Fibroblast of mammary gland (primary cell): ENCODE measurements around the gene FKBP2.

Source experiments
- DNase-seq: peaks from one replicate; pipeline ENCODE4 v3.0.0-alpha.2; 2010; ENCODE audit warnings: low read depth
- H3K4me3 ChIP-seq: 2 replicates; pipeline ENCODE4 v1.5.1; 2011; ENCODE audit warnings: low read depth, mild to moderate bottlenecking, low read length, moderate library complexity; ENCODE audit not compliant: control insufficient read depth
- CTCF ChIP-seq: conservative IDR thresholded peaks from 2 replicates; pipeline ENCODE4 v1.5.1; 2011; ENCODE audit warnings: low read depth, low read length, inconsistent platforms; ENCODE audit not compliant: control insufficient read depth, insufficient read depth

The FKBP2 gene

GRCh38 chr11:64286801-64287159, 45.9 kb downstream of the FKBP2 start:
- H3K4me3 ChIP-seq: no peak overlapping the region
- no peak for DNase-seq
- TF ChIP-seq CTCF: no peak

GRCh38 chr11:64287676-64288352, 46.9 kb downstream of the FKBP2 start:
- H3K4me3 ChIP-seq: no peak overlapping the region
- no peak for TF ChIP-seq CTCF
- DNase-seq: no peak

GRCh38 chr11:64288353-64288750, 47.5 kb downstream of the FKBP2 start:
- no peak overlapping the region for H3K4me3 ChIP-seq
- no peak for DNase-seq
- TF ChIP-seq CTCF: no peak

- no peak for DNase-seq
- TF ChIP-seq CTCF: no peak
- no peak overlapping the region for H3K4me3 ChIP-seq
Measured at GRCh38 chr11:64289002-64289564, 48.2 kb downstream of the FKBP2 start.

GRCh38 chr11:64290352-64291261, 49.7 kb downstream of the FKBP2 start:
- TF ChIP-seq CTCF: no peak
- no peak overlapping the region for H3K4me3 ChIP-seq
- DNase-seq: no peak

- H3K4me3 ChIP-seq: no peak within 1 kb of the TSS
- no peak for TF ChIP-seq CTCF
- no peak for DNase-seq
Measured at GRCh38 chr11:64291262-64291751, 50.4 kb downstream of the FKBP2 start, which contains the start of gene KCNK4. Gene KCNK4, plus strand, starts transcription at chr11:64291302. Its CDS starts 1,717 bp downstream, at chr11:64293019.
